ENCODE results near the gene PARP14.
"Not testable (repeated sequence)": the region's sequence is repeated elsewhere in the genome, so short reads cannot be mapped to it uniquely, and the experiment has no call there.

The PARP14 gene

DNA sequence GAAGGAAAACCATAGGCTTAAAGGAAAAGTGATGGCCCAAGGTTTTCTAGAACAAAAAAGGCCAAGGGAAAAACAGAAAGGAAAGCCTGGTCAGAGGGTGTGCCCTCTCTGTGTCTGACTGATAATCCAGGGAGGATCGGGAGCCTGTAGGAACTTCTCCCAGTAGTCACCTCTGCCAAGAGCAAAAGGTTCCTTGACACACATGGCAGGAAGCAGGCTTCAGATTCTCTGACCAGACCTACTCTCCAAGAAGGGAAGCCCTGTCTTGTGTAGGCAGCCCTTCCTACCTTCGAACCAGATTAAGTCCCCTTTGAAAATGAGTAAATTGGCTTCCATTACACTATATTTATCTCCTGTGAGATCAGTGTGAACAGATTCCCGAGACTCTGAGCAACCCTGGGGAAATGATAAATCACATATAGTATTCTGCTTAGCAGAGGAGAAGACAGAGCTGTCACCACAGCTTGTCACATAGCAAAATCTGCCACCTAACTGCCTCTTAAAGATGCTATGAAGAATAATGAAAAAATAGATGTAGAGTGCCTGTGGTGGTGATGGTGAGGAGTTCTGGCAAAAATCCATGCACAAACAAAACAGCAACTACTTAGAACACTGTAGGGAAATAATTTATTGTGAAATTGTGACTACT is 38.8 kb downstream of the PARP14 start:
- no peak for DNase-seq (ENCODE audit: low read depth)

DNA sequence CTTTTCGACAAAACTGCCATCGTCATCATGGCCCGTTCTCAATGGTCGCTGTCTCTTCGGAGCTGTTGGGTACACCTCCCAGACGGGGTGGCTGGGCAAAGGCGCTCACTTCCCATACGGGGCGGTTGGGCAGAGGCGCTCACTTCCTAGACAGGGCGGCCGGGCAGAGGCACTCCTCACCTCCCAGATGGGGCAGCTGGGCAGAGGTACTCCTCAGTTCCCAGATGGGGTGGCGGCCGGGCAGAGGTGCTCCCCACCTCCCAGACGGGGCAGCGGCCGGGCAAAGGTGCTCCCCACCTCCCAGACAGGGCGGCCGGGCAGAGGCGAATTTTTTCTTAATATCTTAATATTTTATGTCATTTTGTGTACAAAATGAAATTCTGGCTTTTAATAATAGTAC is 44.5 kb downstream of the PARP14 start:
- no peak for DNase-seq (ENCODE audit: low read depth)

DNA sequence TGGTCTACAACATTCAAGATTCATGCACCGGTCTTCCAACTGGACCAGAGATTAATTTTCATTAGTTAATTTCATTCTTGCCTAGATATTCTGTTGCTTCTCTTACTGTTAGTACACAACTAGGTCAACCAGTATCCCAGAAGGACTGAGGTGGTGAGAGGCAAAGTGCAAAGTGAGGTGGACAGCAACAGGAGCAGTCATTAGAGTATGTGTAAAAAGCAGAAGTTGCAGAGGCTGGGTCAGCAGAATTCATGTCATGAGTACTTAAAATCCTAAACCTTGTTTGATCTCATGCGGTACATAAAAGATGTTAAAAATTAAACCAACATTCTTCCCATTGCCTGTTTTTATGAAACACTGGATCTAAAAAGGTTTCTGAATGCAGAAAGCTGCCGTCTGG is 46.7 kb downstream of the PARP14 start:
- DNase-seq (ENCODE audit: low read depth) = no peak

DNA sequence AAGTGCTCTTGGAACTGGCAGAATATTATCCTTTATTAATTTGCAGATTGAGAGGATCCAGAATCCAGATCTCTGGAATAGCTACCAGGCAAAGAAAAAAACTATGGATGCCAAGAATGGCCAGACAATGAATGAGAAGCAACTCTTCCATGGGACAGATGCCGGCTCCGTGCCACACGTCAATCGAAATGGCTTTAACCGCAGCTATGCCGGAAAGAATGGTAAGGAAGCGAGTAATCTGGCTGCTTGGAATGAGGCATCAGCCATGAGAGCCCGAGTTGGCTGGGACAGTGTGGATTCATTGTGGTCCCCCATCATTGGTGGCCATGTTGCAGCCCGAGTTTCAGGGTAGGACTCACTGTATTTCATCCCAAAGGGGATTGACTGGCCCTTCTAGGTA is 47.1 kb downstream of the PARP14 start:
- no peak for DNase-seq (ENCODE audit: low read depth)

DNA sequence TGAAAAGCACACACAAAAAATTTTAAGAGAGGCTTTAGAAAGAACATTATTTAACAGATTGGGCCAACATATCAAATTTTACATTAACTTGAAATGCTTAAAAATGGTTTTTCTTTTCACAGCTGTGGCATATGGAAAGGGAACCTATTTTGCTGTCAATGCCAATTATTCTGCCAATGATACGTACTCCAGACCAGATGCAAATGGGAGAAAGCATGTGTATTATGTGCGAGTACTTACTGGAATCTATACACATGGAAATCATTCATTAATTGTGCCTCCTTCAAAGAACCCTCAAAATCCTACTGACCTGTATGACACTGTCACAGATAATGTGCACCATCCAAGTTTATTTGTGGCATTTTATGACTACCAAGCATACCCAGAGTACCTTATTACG is 47.5 kb downstream of the PARP14 start:
- DNase-seq (ENCODE audit: low read depth) = no peak

DNA sequence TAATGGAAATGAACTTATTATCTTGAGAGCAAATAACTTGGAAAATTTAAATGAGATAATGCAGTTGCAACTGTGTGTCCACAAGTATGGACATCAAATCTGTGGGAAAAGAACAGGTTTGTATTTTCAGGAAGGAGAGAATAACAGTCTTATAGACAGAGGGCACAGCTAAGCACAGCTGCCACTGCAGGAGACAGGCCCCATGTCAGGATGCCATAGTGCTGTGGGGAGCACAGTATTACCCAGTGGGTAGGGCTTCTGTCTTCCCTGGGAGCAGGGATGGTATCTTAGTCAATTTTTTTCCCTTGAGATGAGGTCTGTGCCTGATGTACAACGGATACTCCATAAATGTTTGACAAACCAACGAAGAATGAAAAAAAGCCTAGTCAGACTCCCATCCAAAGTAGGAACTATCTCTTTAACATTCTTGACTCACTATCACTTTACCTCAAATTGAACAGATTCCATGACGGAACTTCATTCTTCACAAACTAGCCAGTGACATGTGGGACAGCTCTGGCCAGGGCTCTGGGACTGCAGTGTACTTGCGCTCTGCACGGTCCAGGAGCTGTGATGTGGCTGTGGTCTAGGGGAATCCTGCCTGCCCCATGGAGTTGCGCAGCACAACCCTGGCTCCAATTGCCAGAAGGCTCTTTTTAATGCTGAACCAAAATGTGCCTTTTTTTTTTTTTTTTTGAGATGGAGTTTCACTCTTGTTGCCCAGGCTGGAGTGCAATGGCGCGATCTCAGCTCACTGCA is 48.3 kb downstream of the PARP14 start:
- no peak for DNase-seq (ENCODE audit: low read depth)

DNA sequence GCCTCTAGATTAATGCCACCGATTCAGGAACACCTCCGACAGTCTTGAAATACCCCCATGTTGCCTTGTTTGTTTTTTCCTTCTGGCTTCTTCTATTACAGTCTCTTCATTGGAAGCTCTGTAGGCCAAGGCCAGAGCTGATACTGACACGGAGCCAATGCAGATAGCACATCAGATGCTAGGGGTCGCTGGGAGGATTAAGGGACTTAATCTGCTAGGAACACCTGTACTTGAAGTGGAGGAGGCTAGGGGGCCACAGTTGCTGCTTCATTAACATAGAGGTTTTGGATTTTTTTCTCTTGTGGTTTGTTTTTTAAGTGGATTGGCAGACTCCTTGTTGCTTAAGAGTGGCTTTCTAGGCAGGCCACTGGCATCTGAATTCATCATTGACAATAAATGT is 49.6 kb downstream of the PARP14 start:
- no peak for DNase-seq (ENCODE audit: low read depth)

DNA sequence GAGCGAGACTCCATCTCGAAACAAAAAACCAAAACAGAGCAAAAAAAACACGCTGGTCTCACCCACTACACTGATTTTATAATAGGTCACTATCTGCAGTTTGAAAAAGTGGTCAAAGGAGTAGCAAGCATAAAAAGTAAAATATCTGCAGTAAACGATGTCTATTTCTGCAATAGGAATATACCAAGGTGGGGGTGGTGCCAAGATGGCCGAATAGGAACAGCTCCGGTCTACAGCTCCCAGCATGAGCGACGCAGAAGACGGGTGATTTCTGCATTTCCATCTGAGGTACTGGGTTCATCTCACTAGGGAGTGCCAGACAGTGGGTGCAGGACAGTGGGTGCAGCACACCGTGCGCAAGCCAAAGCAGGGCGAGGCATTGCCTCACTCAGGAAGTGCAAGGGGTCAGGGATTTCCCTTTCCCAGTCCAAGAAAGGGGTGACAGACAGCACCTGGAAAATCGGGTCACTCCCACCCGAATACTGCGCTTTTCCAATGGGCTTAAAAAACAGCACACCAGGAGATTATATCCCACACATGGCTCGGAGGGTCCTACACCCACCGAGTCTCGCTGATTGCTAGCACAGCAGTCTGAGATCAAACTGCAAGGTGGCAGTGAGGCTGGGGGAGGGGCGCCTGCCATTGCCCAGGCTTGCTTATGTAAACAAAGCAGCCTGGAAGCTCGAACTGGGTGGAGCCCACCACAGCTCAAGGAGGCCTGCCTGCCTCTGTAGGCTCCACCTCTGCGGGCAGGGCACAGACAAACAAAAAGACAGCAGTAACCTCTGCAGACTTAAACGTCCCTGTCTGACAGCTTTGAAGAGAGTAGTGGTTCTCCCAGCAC is 52.3 kb downstream of the PARP14 start:
- not testable (repeated sequence) for DNase-seq (ENCODE audit: low read depth)

DNA sequence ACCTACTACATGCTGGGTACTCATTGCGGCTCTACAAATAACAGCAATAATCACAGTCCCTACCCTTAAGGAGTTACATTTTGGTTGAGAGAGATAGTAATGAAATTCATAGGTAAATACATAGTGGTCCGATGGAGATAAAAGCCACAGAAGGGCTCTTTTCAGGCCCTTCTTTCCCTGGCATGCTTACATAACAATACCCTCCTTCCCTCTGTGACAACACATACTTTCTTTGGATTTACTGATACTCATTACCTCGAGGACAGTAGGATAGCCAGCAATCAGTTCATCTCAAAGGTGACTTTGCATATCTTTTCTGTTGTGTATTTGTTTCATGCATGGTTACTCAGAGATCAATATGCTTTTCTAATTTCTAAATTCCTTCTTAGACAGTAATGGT is 58.5 kb downstream of the PARP14 start:
- no peak for DNase-seq (ENCODE audit: low read depth)

DNA sequence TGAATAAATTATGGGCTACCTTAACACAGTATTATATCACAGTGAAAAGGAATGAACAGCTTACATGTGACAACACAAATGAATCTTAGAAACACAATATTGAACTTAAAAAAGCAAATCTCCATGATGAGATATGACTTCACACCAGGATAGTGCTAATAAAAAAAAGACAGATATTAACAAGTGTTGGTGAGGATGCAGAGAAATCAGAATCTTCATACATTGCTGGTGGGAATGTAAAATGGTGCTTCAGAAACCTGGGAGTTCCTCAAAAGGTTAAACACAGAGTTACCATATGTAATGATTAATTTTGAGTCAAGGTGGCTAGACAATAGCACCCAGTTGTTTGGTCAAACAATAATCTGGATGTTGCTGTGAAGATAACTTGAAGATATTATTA is 61.6 kb downstream of the PARP14 start:
- no peak for DNase-seq (ENCODE audit: low read depth)

DNA sequence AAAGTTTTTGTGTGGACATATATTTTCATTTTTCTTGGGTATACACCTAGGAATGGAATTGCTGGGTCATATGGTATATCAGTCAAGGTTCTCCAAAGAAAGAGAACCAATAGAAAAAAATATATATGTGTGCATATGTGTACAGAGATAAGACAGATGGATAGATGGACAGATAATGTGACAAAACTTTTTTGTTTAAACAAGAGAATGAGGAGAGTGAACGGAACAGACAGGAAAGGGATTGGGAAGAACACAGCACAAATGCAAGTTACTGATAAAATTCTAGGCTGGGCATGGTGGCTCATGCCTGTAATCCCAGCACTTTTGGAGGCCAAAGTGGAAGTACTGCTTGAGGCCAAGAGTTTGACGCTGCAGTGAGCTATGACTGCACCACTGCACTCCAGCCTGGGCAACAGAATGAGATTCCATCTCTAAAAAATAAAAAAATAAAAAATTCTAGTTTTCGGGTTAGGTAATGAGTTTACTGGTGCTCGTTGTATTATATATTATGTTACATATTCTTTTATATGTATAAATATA is 63.0 kb downstream of the PARP14 start:
- DNase-seq (ENCODE audit: low read depth) = no peak

DNA sequence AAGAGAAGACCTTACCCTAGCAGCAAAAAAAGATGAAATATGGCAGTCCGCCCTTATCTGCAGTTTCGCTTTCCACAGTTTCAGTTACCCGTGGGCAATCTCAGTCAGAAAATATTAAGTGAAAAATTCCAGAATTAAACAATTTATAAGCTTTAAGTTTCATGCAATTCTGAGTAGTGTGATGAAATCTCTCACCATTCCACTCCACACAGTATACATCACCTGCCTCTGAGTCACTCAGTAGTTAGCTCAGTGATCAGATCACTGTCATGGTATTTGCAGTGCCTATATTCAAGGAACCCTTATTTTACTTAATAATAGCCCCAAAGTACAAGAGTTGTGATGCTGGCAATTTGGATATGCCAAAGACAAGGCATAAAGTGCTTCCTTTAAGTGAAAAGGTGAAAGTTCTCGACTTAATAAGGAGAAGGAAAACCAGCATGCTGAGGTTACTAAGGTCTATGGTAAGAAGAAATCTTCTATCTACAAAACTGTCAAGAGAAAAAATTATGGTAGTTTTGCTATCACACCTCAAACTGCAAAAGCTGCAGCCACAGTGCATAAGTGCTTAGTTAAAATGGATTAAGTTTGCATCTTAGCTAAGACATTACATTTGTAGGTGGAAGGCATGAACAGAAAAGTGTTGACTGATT is 64.9 kb downstream of the PARP14 start:
- DNase-seq (ENCODE audit: low read depth) = peak; percentile 27

DNA sequence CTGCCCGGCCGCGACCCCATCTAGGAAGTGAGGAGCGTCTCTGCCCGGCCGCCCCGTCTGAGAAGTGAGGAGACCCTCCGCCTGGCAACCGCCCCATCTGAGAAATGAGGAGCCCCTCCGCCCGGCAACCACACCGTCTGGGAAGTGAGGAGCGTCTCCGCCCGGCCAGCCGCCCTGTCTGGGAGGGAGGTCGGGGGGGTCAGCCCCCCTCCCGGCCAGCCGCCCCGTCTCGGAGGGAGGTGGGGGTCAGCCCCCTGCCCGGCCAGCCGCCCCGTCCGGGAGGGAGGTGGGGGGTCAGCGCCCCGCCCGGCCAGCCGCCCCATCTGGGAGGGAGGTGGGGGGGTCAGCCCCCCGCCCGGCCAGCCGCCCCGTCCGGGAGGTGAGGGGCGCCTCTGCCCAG is 66.7 kb downstream of the PARP14 start:
- not testable (repeated sequence) for DNase-seq (ENCODE audit: low read depth)

DNA sequence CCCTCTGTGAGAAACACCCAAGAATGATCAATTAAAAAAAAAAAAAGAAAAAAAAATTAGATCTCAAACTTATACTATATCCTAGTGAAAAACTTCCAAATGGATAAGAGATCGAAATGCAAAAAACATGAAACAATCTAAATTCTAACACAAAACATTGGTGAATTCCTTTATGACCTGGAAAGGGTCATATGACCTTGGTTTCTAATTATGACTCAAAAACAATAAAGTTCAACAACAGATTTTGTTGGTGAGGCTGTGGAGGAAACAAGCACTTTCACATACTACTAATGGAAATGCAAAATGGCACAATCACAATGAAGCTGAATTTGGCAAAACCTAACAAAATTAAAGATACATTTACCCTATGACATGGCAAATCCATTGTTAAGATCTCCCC is 67.7 kb downstream of the PARP14 start:
- no peak for DNase-seq (ENCODE audit: low read depth)

DNA sequence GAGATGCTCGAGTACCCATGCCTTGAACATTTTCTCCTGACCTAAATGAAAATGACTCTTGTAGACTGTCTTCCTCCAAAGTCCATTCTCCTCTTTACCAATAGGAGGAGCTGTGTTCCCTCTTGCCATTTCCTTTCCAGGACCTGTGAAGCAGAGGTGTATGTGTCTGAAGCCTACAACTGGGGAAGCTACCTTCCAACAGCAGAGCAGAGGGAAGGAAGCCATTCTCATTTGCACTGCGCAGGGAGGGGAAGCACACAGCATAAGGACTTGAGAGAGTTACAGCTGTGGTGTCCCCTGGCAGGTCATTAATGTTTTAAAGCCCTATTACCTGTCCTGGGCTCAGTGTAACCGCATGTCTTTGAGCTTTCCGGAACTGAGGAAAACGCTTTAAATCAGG is 74.3 kb downstream of the PARP14 start:
- peak; percentile 16 for DNase-seq (ENCODE audit: low read depth)

DNA sequence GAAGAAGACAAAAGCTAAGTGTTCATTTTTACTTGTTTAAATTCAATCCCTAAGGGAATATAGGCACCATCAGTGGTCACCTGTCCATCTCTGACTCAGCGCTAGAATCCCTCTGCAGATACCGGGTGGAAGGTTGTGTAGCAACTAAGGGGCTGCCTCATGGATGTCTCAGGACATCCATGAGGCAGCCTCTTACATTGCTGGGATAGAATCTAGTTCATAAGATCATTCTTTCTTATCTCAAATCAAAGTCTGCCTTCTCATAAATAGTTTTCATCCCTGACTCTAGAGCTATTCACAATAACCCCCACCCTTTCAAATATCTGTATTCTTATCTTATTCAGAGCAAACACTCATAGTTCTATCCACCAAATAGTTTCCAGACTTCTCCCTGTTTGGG is 74.9 kb downstream of the PARP14 start:
- DNase-seq (ENCODE audit: low read depth) = no peak

DNA sequence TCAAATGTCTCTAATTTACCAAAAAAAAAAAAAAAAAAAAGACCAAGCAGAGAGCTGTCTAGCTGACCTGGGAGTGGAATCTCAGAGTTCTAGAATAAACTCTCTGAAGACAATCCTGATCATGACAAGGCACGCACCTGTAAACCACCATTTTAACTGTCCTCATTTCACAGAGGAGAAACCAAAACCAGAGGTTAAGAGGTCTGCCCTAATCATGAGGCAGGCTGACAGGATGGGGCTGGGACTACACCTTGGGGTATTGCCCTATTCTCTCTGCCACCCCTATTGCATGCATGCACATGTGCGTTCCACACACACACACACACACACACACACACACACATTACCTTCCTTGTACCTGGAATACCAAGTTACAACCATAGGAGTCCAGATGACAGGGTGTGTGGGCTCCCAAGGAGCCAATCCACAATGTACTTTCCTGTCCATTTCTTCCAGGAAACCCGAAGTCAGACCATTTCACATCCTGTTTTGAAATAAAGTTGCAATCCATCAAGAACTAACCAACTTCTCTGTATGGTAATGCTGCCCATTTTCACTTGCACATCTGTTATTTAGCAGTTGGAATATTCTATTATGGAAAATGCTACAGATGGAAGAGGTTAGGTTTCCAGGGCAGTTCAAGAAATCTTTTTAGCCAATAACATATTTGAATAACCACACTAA is 78.4 kb downstream of the PARP14 start:
- DNase-seq (ENCODE audit: low read depth) = no peak

DNA sequence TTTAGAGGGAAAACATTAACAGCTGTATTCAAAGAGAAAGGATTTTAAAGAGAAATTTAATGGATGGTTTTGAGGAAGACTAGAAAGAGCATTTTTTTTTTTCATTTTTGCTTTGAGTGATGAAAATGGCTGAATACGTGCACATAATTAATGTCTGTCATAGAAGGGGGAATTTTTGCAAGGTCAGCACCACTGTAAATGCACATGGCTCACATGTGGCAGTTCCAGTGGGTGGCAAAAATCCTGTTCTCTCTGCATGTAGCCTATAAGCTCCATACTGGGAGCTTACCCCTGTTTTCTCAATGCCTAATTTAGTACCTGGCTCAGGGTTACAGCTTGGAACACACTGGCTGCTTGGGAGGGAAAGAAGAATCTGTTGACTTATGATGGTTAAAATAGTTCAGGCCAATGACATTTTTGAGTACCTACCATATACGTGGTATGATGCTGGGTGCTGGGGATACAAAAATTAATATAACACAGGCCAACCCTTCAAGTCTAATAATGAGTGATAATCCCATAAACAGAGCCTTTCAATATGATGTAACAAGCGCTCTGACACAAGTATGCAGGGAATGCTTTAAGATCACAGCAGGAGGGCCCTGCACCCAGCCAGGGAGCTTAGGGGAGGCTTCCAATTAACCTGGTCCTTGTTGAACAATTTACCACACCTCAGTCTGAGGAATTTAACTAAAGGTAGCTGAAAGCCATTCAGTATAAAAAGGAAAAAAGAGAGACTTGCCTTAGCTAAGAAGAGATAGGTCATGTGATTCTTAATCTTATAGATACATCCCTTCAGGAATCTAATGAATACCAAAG is 80.0 kb downstream of the PARP14 start:
- DNase-seq (ENCODE audit: low read depth) = no peak

DNA sequence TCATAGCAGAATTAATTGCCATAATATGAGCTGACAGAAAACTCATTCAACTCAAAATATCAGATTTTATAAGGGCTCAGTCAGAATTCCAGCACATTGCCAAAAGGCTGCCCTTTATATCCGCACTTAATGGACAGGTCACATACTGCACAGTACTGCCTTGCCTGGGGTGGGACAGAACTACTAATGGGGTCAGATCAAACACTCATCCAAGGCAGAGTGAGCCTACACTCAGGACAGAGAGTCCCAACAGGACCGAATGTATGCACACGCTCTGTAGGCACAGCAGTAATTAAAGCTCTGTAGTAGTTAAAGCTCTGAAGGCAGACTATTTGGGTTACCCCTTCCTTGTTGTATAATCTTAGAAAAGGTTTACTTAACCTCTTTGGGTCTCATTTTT is 85.8 kb downstream of the PARP14 start:
- no peak for DNase-seq (ENCODE audit: low read depth)

DNA sequence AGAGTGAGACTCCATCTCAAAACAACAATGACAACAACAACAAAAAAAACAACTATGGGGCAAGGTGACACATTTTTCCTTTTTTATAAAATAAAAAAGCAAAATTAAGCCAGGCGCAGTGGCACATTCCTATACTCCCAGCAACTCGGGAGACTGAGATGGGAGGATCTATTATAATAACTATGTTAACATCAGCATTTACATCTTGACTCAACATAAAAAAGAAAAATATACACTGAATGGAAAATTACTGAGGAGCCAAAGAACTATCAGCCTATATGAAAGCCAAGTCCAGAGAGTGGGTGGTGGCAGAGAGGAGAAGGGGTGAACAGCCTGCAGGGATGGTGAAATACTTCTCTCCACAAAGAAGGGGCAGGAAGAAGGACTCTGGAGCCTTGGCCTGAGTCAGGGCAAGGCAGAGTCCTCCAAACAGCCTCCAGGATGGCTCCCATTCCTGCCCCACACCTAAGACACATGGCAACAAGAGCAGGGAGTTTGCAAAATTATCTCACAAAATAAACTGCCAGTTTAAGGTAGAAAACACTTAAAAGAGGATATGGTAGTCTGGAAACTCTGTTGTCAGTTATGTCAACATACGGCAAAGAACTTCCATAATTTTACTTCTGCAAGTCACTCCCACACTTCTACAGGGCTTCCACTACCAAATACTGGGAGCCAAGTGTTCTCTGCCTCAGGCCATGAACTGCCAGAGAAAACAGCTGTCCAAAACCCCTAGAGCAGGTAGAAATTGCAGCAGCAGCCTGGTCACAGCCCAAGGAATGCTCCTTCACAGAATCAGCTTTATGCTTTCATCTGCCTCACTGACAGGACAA is 87.1 kb downstream of the PARP14 start:
- DNase-seq (ENCODE audit: low read depth) = no peak
